Measurements from ENCODE around the gene HSPB3.
"Not testable (repeated sequence)": the region's sequence is repeated elsewhere in the genome, so short reads cannot be mapped to it uniquely, and the experiment has no call there.

- TF ChIP-seq EZH2phosphoT487 (IDR thresholded peaks at IDR 0.05; ENCODE audit: low read depth, severe bottlenecking, unreplicated experiment); EZH2 (IDR thresholded peaks at IDR 0.05; ENCODE audit: borderline replicate concordance); CTCF (IDR thresholded peaks at IDR 0.05; ENCODE audit: poor library complexity): not testable (repeated sequence)
Observed at GRCh38 chr5:54434650-54435049, 20.8 kb upstream of the HSPB3 start.

Data from hepatocyte (in vitro differentiated cells).